ENCODE data around the gene EDEM2.
"Not testable (repeated sequence)": the region's sequence is repeated elsewhere in the genome, so short reads cannot be mapped to it uniquely, and the experiment has no call there.

The EDEM2 gene

GRCh38 chr20:35168701-35169409, 21.7 kb upstream of the EDEM2 start:
- not testable (repeated sequence) for DNase-seq (ENCODE audit: low read depth in 2 of 2, low spot score in 1 of 2)

DNA sequence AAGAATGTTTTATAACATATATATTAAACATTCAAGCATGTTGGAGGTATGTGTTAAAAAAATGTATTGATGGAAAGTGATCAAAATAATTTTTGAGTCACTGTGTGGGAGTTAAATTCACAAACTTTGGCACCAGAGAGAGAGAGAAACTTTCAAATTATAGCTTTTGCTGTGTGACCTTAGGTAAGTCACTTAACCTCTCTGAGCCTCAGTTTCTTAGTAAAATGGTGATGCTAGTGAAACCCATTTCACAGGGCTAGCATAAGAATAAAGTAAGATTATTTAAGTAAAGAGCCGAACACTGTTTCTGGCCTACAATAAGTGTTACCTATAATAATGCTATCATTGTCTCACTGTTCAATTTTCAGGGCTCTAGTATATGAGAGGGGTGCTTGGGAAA, 20.7 kb upstream of the EDEM2 start:
- DNase-seq (ENCODE audit: low read depth in 2 of 2, low spot score in 1 of 2) = no peak

- DNase-seq (ENCODE audit: low read depth in 2 of 2, low spot score in 1 of 2) = no peak
Measured at GRCh38 chr20:35166242-35166830, 19.2 kb upstream of the EDEM2 start.

- DNase-seq (ENCODE audit: low read depth in 2 of 2, low spot score in 1 of 2) = no peak
Measured at GRCh38 chr20:35165221-35166185, 18.4 kb upstream of the EDEM2 start.

- not testable (repeated sequence) for DNase-seq (ENCODE audit: low read depth in 2 of 2, low spot score in 1 of 2)
Measured at GRCh38 chr20:35164531-35164930, 17.4 kb upstream of the EDEM2 start.

DNA sequence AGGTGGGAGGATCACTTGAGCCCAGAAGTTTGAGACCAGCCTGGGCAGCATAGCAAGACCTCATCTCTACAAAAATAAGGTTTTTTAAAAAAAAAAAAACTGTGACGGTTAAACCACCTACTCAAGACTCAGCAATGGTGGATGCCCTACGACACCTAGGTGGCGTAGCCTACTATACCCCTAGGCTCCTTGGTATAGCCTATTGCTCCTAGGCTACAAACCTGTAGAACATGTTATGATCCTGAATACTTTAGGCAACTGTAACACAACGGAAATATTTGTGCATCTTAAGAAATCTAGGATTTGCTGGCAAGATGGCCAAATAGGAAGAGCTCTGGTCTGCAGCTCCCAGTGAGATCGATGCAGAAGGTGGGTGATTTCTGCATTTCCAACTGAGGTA, 13.2 kb upstream of the EDEM2 start:
- not testable (repeated sequence) for DNase-seq (ENCODE audit: low read depth in 2 of 2, low spot score in 1 of 2)

DNA sequence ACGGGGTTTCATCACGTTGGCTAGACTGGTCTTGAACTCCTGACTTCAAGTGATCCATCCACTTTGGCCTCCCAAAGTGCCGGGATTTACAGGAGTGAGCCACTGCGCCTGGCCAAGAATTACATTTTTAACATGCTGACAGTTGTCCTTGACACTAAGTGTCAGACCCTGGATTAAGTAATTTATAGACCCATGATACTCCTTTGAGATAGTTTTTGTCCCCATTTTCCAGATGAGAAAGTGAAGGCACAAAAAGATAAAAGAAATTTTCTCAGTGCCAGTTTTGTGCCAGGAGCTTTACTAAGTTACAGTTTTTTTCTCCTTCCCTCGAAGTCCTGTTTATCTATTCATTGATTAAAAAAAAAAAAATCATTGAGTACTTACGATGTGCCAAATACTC, 9.8 kb upstream of the EDEM2 start:
- no peak for DNase-seq (ENCODE audit: low read depth in 2 of 2, low spot score in 1 of 2)

DNA sequence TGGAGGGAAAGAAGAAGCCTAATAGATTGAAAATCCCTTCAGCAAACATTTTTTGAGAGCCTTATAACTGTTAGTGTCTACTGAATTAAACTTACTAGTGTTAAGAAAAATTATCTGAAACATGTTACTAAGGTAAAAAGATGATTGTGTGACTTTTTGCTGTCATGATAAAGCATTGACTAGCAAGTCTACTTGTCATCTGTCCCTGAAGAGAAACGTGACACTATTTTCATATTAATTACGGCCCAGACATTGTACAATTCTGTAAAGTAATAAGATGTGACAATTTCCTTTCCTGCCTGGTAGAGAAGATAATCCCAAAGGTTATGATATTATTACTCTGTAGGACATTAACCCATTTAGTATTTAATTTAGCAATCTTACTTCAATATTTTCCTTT, 8.8 kb upstream of the EDEM2 start:
- no peak for DNase-seq (ENCODE audit: low read depth in 2 of 2, low spot score in 1 of 2)

- no peak for DNase-seq (ENCODE audit: low read depth in 2 of 2, low spot score in 1 of 2)
Measured at GRCh38 chr20:35151736-35152135, 4.6 kb upstream of the EDEM2 start.

DNA sequence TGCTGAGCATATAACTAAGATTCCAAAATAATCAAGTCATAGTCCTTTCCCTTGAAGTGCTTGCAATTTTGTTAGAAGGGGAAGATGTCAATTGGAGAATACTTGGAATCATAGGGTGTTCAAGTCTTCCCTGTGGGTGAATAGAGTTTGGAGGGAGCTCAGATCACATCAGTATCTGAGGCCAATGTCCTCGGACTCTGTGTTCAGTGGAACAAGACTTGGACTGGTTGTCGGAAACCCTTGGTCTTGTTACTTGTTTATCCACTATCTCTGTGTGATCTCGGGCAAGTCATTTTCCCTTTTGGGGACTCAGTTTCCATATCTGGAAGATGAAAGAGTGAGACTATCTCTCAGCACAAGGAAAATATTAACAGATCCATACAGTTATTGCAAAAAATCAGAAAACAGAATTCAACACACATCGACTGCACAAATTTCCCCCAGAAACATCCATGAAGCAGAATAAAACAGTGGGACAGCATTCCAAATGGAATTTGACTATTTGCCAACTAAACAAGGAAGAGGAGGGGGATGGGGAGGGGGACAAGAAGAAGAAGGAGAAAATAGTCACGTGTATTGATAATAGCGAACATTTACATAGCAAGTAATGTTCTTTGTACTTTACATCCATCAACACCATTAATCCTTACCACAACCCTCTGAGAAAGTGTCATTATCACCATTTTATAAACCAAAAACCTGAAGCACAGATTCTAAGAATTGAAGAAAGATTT, 3.9 kb upstream of the EDEM2 start:
- DNase-seq (ENCODE audit: low read depth in 2 of 2, low spot score in 1 of 2) = no peak

- not testable (repeated sequence) for DNase-seq (ENCODE audit: low read depth in 2 of 2, low spot score in 1 of 2)
Measured at GRCh38 chr20:35147575-35148071, 487 bp upstream of the EDEM2 start.

DNA sequence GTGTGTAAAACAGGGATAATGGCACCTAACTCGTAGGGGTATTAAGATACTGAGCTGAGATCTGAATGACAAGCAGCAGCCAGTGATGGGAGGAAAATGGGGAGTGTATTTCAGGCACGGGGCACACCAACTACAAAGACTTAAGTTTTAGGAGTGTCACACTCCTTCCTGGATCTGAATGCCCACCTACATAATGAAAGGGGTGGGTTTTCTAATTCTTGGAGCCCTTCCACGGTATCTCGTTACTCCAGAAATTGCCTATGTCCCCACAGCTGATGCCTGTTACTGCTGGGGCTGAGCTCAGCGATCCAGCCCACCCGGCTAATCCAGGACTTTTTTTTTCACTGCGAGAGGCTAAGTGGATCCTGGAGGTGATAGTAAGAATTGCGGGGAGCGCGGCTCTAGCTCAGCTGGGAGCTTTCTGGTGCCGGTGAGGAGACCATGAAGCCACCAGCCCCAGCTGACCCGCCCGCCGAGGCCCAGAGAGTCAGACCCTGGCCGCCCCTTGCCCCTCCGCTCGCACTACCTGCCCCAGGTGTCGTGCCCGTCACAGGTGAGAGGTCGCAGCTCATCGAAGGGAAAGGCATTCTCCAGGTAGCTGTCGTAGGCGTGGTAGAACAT, 727 bp downstream of the EDEM2 start:
- no peak for DNase-seq (ENCODE audit: low read depth in 2 of 2, low spot score in 1 of 2)

- no peak for DNase-seq (ENCODE audit: low read depth in 2 of 2, low spot score in 1 of 2)
Measured at GRCh38 chr20:35145141-35145564, 2.0 kb downstream of the EDEM2 start.

- no peak for DNase-seq (ENCODE audit: low read depth in 2 of 2, low spot score in 1 of 2)
Measured at GRCh38 chr20:35144694-35145093, 2.4 kb downstream of the EDEM2 start.

DNA sequence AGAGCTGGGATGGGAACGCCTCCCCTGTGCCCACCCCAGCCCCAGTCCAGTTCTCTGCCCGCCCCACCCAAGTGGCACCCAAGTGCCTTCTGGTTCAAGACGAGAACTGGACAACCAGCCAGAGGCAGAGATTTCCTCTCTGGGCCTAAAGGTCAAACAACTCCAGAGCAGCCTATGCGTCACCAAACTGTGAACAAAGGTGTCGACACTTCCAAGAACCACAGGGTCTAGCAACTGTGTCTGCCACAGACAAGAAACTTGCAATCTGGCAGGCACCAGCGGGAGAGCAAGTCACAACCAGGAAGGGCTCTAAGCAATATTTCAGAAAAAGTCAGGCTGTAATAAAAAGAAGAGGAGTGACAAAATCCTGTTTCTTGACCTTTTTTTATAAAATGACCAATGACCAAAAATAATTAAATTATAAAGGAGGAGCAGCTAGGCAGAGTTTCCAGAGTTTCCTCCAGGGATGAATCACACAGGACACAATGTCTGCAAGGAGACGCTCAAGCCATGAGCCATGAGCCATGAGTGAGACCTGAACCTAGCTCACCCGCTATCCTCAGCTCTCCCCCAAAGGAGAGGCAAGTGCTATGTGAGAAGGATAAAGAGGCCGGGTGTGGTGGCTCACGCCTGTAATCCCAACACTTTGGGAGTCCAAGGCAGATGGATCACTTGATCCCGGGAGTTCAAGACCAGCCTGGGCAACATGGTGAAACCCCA, 11.1 kb downstream of the EDEM2 start:
- no peak for DNase-seq (ENCODE audit: low read depth in 2 of 2, low spot score in 1 of 2)

DNA sequence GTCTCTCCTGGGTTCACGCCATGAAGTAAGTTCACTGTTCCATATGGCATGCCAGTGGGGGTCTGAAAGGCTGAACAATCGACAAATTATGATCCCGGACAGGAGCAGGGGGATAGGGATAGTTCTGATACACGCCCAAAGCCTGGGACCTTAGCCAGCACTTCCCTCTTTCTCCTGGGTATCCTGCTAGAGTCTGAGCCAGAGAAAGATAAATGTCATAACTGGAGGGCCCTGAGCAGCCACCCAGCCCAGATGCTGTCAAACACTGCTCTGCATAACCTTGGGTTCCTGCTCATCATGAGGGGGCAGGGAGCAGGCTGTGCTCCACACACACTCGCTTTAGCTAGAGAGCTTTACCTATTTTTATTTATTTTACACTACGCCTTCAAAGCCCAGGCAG, 12.3 kb downstream of the EDEM2 start:
- no peak for DNase-seq (ENCODE audit: low read depth in 2 of 2, low spot score in 1 of 2)

DNA sequence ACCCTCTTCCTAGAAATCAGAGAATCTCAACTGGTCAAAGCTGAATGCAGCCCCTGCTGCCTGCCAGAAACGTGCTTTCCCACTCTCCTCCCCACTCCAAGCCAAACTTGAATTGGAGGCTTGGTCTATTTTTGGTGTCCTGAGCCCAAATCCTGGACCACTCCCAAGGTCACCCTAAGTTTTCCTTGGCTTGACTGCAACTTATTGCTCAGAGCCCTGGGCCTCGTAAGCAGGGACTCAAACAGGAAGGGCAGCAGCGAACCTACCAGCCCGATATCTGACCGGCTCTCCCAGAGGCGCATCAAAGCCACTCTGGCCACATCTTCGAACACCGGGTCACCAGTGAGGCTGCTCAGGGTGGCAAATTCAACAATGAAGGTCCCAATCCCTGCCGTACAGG, 12.7 kb downstream of the EDEM2 start:
- DNase-seq (ENCODE audit: low read depth in 2 of 2, low spot score in 1 of 2) = no peak

DNA sequence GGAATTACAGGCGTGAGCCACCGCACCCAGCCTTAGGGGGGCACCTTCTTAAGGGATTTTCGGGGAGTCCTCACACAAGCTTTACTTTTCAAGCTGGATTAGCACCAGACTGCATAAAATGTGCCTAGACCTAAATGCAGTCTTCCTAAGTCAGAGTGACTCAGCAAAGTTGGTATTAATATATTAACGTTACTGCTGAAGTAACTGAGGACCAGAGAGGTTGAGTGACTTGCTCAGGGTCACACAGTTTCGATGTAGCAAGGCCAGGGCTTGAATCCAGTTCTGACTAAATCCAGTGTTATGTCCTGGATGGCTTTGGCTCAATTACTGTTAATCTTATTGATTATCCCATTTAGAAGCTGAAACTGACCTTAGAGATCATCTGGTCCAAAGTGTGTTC, 13.4 kb downstream of the EDEM2 start:
- no peak for DNase-seq (ENCODE audit: low read depth in 2 of 2, low spot score in 1 of 2)

GRCh38 chr20:35133031-35133430, 14.1 kb downstream of the EDEM2 start:
- DNase-seq (ENCODE audit: low read depth in 2 of 2, low spot score in 1 of 2) = no peak

DNA sequence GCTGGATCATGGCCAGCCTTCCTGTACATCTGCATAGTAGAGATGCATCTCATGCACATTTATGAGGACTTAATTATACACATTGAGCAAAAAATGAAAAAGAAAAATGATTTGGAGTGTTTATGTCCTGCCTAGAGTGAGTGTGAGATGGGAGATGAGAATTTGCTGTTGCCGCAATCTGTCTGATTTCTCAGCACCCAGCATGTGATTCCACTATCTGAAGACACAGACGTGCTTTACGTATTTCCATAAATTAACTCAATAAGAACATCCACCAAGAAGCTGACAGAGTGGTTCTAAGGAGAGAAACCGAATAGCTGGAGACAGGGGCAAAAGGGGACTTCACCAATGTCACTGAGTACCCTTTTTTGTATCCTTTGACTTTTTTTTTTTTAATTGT, 15.2 kb downstream of the EDEM2 start:
- no peak for DNase-seq (ENCODE audit: low read depth in 2 of 2, low spot score in 1 of 2)

Data from stimulated activated CD8-positive, alpha-beta memory T cell treated with anti-CD3 and anti-CD28 coated beads, Interleukin-4, amount 100 ng/mL, for 4 hours (primary cell).